Gastrocnemius medialis (tissue), 4 donors: Measurements from ENCODE around the gene RCOR3. TPM values are rescaled to one million over a fixed set of nuclear protein-coding genes. Genes with fewer than 3 reads are reported as not detected.

Experiments used
- ATAC-seq, 2 donors: fragments of 150-250 bp; one replicate each; pipeline ENCODE4 v1.9.1; 2016
- DNase-seq, 2 donors: peaks; one replicate each; pipeline ENCODE4 v3.0.0-alpha.2; 2019
- H3K27ac ChIP-seq, 4 donors: fragments of 200-600 bp; sonication (generic); 1 replicate in 1 of 4; 2 replicates in 3 of 4; pipeline ENCODE4 v1.5.1; 2016 to 2018; ENCODE audit warnings: mild to moderate bottlenecking in 2 of 4, moderate library complexity in 1 of 4
- H3K27me3 ChIP-seq, 3 donors: fragments of 200-600 bp; sonication (generic) in 2 of 3; 1 replicate in 1 of 3; 2 replicates in 2 of 3; pipeline versions ENCODE4 v1.5.1 to v1.6.0; 2016 to 2019; ENCODE audit warnings: mild to moderate bottlenecking in 1 of 3, moderate library complexity in 1 of 3
- H3K36me3 ChIP-seq, 2 donors: fragments of 200-600 bp; sonication (generic) in 1 of 2; one replicate each; pipeline ENCODE4 v1.5.1; 2017 to 2018
- H3K4me1 ChIP-seq, 2 donors: fragments of 200-600 bp; sonication (generic) in 1 of 2; one replicate each; pipeline ENCODE4 v1.5.1; 2016 to 2017; ENCODE audit warnings: mild to moderate bottlenecking in 2 of 2
- H3K4me3 ChIP-seq, 4 donors: fragments of 200-600 bp; sonication (generic) in 3 of 4; 1 replicate in 1 of 4; 2 replicates in 3 of 4; pipeline ENCODE4 v1.5.1; 2016 to 2019; ENCODE audit warnings: mild to moderate bottlenecking in 2 of 4
- H3K9me3 ChIP-seq, 3 donors: fragments of 200-600 bp; sonication (generic) in 2 of 3; 1 replicate in 1 of 3; 2 replicates in 2 of 3; pipeline ENCODE4 v1.5.1; 2016 to 2019
- POLR2A ChIP-seq, 2 donors: fragments of 450-650 bp; IDR thresholded peaks; one replicate each; pipeline ENCODE4 v1.6.1; 2017; ENCODE audit warnings: antibody characterized with exemption in 2 of 2, mild to moderate bottlenecking in 2 of 2, moderate library complexity in 2 of 2
- in situ Hi-C, 4 donors: fragments of 200-750 bp; cut with MboI; loops; one replicate each; pipeline versions ENCODE4 v1.15.0 to v1.8.0; 2017; ENCODE audit warnings: low sequenced_read_pairs in 4 of 4
- intact Hi-C: fragments of 100-400 bp; cut with DNase I; formaldehyde crosslinking; loops from one replicate; pipeline ENCODE4 v1.15.1; 2023; ENCODE audit warnings: low total_unique reads
- total RNA-seq, 4 donors: library from RNA; depleted of rRNA; stranded (reverse); fragments of >200 nt; gene quantifications; one replicate each; pipeline versions ENCODE4 v1.1.0 to v1.2.3, GENCODE V29; 2016
- TF ChIP-seq, protein P1 (sequence below), 5 experiments: fragments of 450-650 bp in 3 of 5; fragments of 200-600 bp in 2 of 5; sonication (generic) in 2 of 5; IDR thresholded peaks in 4 of 5; conservative IDR thresholded peaks in 1 of 5; 1 replicate in 4 of 5; 2 replicates in 1 of 5; pipeline ENCODE4 v1.5.1; 2016 to 2019; ENCODE audit warnings: antibody characterized with exemption in 5 of 5, mild to moderate bottlenecking in 3 of 5, moderate library complexity in 3 of 5

The RCOR3 gene
- total RNA-seq, 4 donors from 2014 or later, result 41.3 to 72.9 (median 61.3) TPM

- H3K36me3 ChIP-seq, result no peaks in the 10 kb centered on the region
- DNase-seq, result no peak
Measured at GRCh38 chr1:211358685-211359084, 99.5 kb downstream of the RCOR3 start.

DNA sequence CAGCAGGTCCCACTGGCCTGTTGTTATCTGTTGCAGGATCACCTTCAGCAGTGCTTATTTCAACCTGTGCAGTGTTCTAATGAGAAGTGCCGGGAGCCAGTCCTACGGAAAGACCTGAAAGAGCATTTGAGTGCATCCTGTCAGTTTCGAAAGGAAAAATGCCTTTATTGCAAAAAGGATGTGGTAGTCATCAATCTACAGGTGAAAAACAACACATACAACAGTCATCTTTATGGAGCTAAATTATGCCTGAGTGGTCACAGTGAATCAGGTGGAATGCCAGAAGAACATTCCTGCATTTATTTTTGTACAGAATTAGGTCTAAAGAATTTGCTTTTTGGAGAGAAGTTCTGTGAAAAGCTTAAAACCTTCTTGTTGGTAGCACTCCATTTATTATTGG is 100.7 kb downstream of the RCOR3 start:
- H3K4me1 ChIP-seq, result no peaks in the 10 kb centered on the region
- no peaks in the 10 kb centered on the region for H3K9me3 ChIP-seq
- intact Hi-C loops (no loop called here), in situ Hi-C loops (no loop called here)
- no peak for TF ChIP-seq POLR2A (IDR thresholded peaks at IDR 0.05)
- TF ChIP-seq, protein P1, sequence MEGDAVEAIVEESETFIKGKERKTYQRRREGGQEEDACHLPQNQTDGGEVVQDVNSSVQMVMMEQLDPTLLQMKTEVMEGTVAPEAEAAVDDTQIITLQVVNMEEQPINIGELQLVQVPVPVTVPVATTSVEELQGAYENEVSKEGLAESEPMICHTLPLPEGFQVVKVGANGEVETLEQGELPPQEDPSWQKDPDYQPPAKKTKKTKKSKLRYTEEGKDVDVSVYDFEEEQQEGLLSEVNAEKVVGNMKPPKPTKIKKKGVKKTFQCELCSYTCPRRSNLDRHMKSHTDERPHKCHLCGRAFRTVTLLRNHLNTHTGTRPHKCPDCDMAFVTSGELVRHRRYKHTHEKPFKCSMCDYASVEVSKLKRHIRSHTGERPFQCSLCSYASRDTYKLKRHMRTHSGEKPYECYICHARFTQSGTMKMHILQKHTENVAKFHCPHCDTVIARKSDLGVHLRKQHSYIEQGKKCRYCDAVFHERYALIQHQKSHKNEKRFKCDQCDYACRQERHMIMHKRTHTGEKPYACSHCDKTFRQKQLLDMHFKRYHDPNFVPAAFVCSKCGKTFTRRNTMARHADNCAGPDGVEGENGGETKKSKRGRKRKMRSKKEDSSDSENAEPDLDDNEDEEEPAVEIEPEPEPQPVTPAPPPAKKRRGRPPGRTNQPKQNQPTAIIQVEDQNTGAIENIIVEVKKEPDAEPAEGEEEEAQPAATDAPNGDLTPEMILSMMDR (IDR thresholded peaks at IDR 0.05 in 4 of 5, conservative IDR thresholded peaks at IDR 0.05 in 1 of 5), result no peak
- no peak overlapping the region for H3K27ac ChIP-seq
- DNase-seq (no peak), ATAC-seq (no peak)
- H3K4me3 ChIP-seq, result no peak overlapping the region
- H3K27me3 ChIP-seq, result no peaks in the 10 kb centered on the region
- no peaks in the 10 kb centered on the region for H3K36me3 ChIP-seq

More at GRCh38 chr1:211358685-211359084, 99.5 kb downstream of the RCOR3 start:
- H3K4me1 ChIP-seq, result no peaks in the 10 kb centered on the region
- no peaks in the 10 kb centered on the region for H3K9me3 ChIP-seq
- in situ Hi-C loops, result no loop called here
- intact Hi-C loops, result no loop called here
- ATAC-seq, result no peak
- H3K27ac ChIP-seq, result no peak overlapping the region
- no peak for TF ChIP-seq POLR2A (IDR thresholded peaks at IDR 0.05)
- TF ChIP-seq, protein P1 (IDR thresholded peaks at IDR 0.05 in 4 of 5, conservative IDR thresholded peaks at IDR 0.05 in 1 of 5), result no peak
- H3K4me3 ChIP-seq, result no peak overlapping the region
- no peaks in the 10 kb centered on the region for H3K27me3 ChIP-seq

DNA sequence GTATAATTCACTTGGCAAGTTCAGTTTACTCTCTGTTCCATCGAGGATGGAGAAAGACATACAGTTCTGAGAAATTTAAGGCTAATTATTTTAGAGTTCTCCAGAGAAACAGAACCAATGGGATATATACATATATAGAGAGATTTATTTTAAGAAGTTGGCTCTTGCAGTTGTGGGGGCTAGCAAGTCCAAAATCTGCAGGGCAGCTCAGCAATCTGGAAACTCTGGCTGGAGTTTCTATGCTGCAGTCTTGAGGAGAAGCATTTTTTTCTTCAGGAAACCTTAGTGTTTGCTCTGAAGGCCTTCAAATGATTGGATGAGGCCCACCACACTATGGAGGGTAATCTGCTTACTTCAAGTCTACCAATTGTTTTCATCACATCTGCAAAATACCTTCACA is 102.0 kb downstream of the RCOR3 start:
- no peak for ATAC-seq
- H3K9me3 ChIP-seq, result no peaks in the 10 kb centered on the region
- in situ Hi-C loops (no loop called here), intact Hi-C loops (no loop called here)
- H3K36me3 ChIP-seq, result no peaks in the 10 kb centered on the region
- H3K4me3 ChIP-seq, result no peak overlapping the region
- no peaks in the 10 kb centered on the region for H3K4me1 ChIP-seq
- no peak for TF ChIP-seq POLR2A (IDR thresholded peaks at IDR 0.05)
- TF ChIP-seq, protein P1 (IDR thresholded peaks at IDR 0.05 in 4 of 5, conservative IDR thresholded peaks at IDR 0.05 in 1 of 5), result no peak
- no peak overlapping the region for H3K27ac ChIP-seq
- H3K27me3 ChIP-seq, result no peaks in the 10 kb centered on the region
- no peak for DNase-seq

Other genes starting within 250 kb of the RCOR3 start
- gene KCNH1, start 125.2 kb upstream of the RCOR3 start, total RNA-seq, result under 1 TPM; 0.29 to 0.67 (median 0.38) TPM
- gene TRAF5, start 67.5 kb downstream of the RCOR3 start, total RNA-seq, result under 1 TPM; 0.29 to 0.84 (median 0.60) TPM
- under 1 TPM in 1 of 4 donors, not detected in 3; 0.25 TPM for gene RD3, start 232.8 kb downstream of the RCOR3 start, total RNA-seq